H9 (cell line): ENCODE data around the gene PARP3. TPM values are rescaled to one million over a fixed set of nuclear protein-coding genes. Genes with fewer than 3 reads are reported as not detected.
"Not testable (repeated sequence)": the region's sequence is repeated elsewhere in the genome, so short reads cannot be mapped to it uniquely, and the experiment has no call there.

ENCODE experiments used
- DNase-seq: peaks from one replicate; pipeline ENCODE4 v3.0.0-alpha.2; 2017
- H2AFZ ChIP-seq: one replicate; pipeline ENCODE4 v1.6.1; 2013; ENCODE audit warnings: mild to moderate bottlenecking, low read length, control low read depth, moderate library complexity
- H2AK5ac ChIP-seq: 2 replicates; pipeline ENCODE4 v1.6.1; 2013; ENCODE audit warnings: low read length, control low read depth, mixed read lengths; ENCODE audit not compliant: insufficient read length
- H2BK120ac ChIP-seq: one replicate; pipeline ENCODE4 v1.6.1; 2013; ENCODE audit warnings: low read depth, mild to moderate bottlenecking, low read length, control low read depth, inconsistent platforms; ENCODE audit not compliant: poor library complexity, severe bottlenecking
- H2BK12ac ChIP-seq: 2 replicates; pipeline ENCODE4 v1.6.1; 2013; ENCODE audit warnings: low read length, control low read depth, mixed read lengths, low read depth; ENCODE audit not compliant: insufficient read length
- H2BK15ac ChIP-seq: 2 replicates; pipeline ENCODE4 v1.6.1; 2013; ENCODE audit warnings: low read depth, low read length, control low read depth
- H2BK20ac ChIP-seq: one replicate; pipeline ENCODE4 v1.6.1; 2013; ENCODE audit warnings: low read depth, mild to moderate bottlenecking, low read length, control low read depth, inconsistent platforms; ENCODE audit not compliant: poor library complexity, severe bottlenecking
- H2BK5ac ChIP-seq: 2 replicates; pipeline ENCODE4 v1.6.1; 2013; ENCODE audit warnings: low read length, control low read depth, mixed read lengths; ENCODE audit not compliant: insufficient read length
- H3K14ac ChIP-seq: 2 replicates; pipeline ENCODE4 v1.6.1; 2013; ENCODE audit warnings: low read length, control low read depth; ENCODE audit not compliant: insufficient read depth
- H3K18ac ChIP-seq: 2 replicates; pipeline ENCODE4 v1.6.1; 2013; ENCODE audit warnings: low read depth, mild to moderate bottlenecking, mixed read lengths, low read length, control low read depth; ENCODE audit not compliant: insufficient read length
- H3K23ac ChIP-seq: 2 replicates; pipeline ENCODE4 v1.6.1; 2013; ENCODE audit warnings: low read length, control low read depth, mixed read lengths, low read depth; ENCODE audit not compliant: insufficient read length
- H3K23me2 ChIP-seq: 2 replicates; pipeline ENCODE4 v1.6.1; 2013; ENCODE audit warnings: low read depth, mild to moderate bottlenecking, mixed read lengths, low read length, control low read depth; ENCODE audit not compliant: insufficient read length, poor library complexity, severe bottlenecking
- H3K27ac ChIP-seq: 2 replicates; pipeline ENCODE4 v1.5.1; 2013; ENCODE audit warnings: low read length, control low read depth, mixed read lengths, low read depth; ENCODE audit not compliant: insufficient read length
- H3K27me3 ChIP-seq: 2 replicates; pipeline ENCODE4 v1.6.1; 2013; ENCODE audit warnings: low read length, control low read depth, inconsistent platforms; ENCODE audit not compliant: insufficient read depth
- H3K4ac ChIP-seq: 2 replicates; pipeline ENCODE4 v1.6.1; 2013; ENCODE audit warnings: low read depth, mild to moderate bottlenecking, control low read depth, inconsistent platforms, low read length, moderate library complexity
- H3K4me1 ChIP-seq: 2 replicates; pipeline ENCODE4 v1.6.1; 2013; ENCODE audit warnings: low read length, control low read depth, inconsistent platforms; ENCODE audit not compliant: insufficient read depth
- H3K4me2 ChIP-seq: 2 replicates; pipeline ENCODE4 v1.6.1; 2013; ENCODE audit warnings: low read length, control low read depth, mixed read lengths; ENCODE audit not compliant: insufficient read length, insufficient read depth
- H3K56ac ChIP-seq: 2 replicates; pipeline ENCODE4 v1.6.1; 2013; ENCODE audit warnings: low read depth, mild to moderate bottlenecking, mixed read lengths, low read length, control low read depth; ENCODE audit not compliant: insufficient read length
- H3K79me1 ChIP-seq: 2 replicates; pipeline ENCODE4 v1.6.1; 2013; ENCODE audit warnings: low read depth, mild to moderate bottlenecking, moderate library complexity, low read length, control low read depth, inconsistent platforms; ENCODE audit not compliant: insufficient read depth, poor library complexity, severe bottlenecking
- H3K79me2 ChIP-seq: 2 replicates; pipeline ENCODE4 v1.6.1; 2013; ENCODE audit warnings: low read length, control low read depth, inconsistent platforms; ENCODE audit not compliant: insufficient read depth
- H3K9ac ChIP-seq: 2 replicates; pipeline ENCODE4 v1.6.1; 2013; ENCODE audit warnings: low read length, control low read depth, mixed read lengths; ENCODE audit not compliant: insufficient read length; ENCODE audit errors: extremely low read depth
- H3K9me3 ChIP-seq: one replicate; pipeline ENCODE4 v1.6.1; 2013; ENCODE audit warnings: low read depth, low read length, inconsistent platforms; ENCODE audit not compliant: control insufficient read depth
- H3T11ph ChIP-seq: one replicate; pipeline ENCODE4 v1.6.1; 2013; ENCODE audit warnings: mild to moderate bottlenecking, low read length, control low read depth, inconsistent platforms
- H4K20me1 ChIP-seq: one replicate; pipeline ENCODE4 v1.6.1; 2013; ENCODE audit not compliant: control insufficient read depth, insufficient read length, insufficient read depth
- H4K5ac ChIP-seq: 2 replicates; pipeline ENCODE4 v1.6.1; 2013; ENCODE audit warnings: low read depth, mild to moderate bottlenecking, mixed read lengths, low read length, control low read depth; ENCODE audit not compliant: insufficient read length
- H4K8ac ChIP-seq: replicated peaks from 2 replicates; pipeline ENCODE4 v1.6.1; 2013; ENCODE audit warnings: low read length, control low read depth, mixed read lengths, low read depth; ENCODE audit not compliant: insufficient read length
- H4K91ac ChIP-seq: 2 replicates; pipeline ENCODE4 v1.6.1; 2013; ENCODE audit warnings: low read depth, mild to moderate bottlenecking, moderate library complexity, mixed read lengths, low read length, control low read depth; ENCODE audit not compliant: insufficient read length
- H3K27ac Mint-ChIP-seq, 3 experiments: 2 replicates in 2 of 3; 3 replicates in 1 of 3; pipeline ENCODE4 v1.8.0; 2020 to 2021; ENCODE audit warnings: mixed read lengths in 3 of 3, mild to moderate bottlenecking in 1 of 3, moderate library complexity in 1 of 3
- H3K27me3 Mint-ChIP-seq: 2 replicates; pipeline ENCODE4 v1.8.0; 2021; ENCODE audit warnings: low read depth, mild to moderate bottlenecking, moderate library complexity, mixed read lengths
- H3K36me3 Mint-ChIP-seq, 3 experiments: 2 replicates in 2 of 3; 3 replicates in 1 of 3; pipeline ENCODE4 v1.8.0; 2020 to 2021; ENCODE audit warnings: low read depth in 3 of 3, mixed read lengths in 3 of 3; ENCODE audit not compliant: insufficient read depth in 1 of 3
- H3K4me1 Mint-ChIP-seq, 2 experiments: 2 replicates each; pipeline ENCODE4 v1.8.0; 2020; ENCODE audit warnings: mixed read lengths in 2 of 2
- H3K4me3 Mint-ChIP-seq, 2 experiments: 2 replicates in 1 of 2; 3 replicates in 1 of 2; pipeline ENCODE4 v1.8.0; 2020 to 2021; ENCODE audit warnings: mild to moderate bottlenecking in 2 of 2, mixed read lengths in 2 of 2, moderate library complexity in 1 of 2
- H3K9me3 Mint-ChIP-seq, 2 experiments: 2 replicates in 1 of 2; 3 replicates in 1 of 2; pipeline ENCODE4 v1.8.0; 2020; ENCODE audit warnings: mild to moderate bottlenecking in 2 of 2, mixed read lengths in 2 of 2, moderate library complexity in 1 of 2
- CTCF ChIP-seq: fragments of 200-600 bp; sonication (generic); conservative IDR thresholded peaks from 3 replicates; pipeline ENCODE4 v1.8.0; 2021; ENCODE audit warnings: antibody characterized with exemption, mild to moderate bottlenecking
- WGBS: extraction: QIAGEN DNeasy Blood & Tissue Kit; methylation state at CpG from one replicate; pipeline ENCODE4 v1.1.7; 2013; ENCODE audit warnings: missing lambda C conversion rate, low lambda C conversion rate, mixed read lengths; ENCODE audit not compliant: insufficient read length; ENCODE audit errors: extremely low coverage; 5-methylcytosine and 5-hydroxymethylcytosine counted together
- total RNA-seq: library from RNA; stranded (reverse); gene quantifications from 2 replicates; pipeline ENCODE4 v1.2.1, GENCODE V29; 2021

The PARP3 gene
- total RNA-seq, 1 experiment from 2014 or later = 1.3 TPM

DNA sequence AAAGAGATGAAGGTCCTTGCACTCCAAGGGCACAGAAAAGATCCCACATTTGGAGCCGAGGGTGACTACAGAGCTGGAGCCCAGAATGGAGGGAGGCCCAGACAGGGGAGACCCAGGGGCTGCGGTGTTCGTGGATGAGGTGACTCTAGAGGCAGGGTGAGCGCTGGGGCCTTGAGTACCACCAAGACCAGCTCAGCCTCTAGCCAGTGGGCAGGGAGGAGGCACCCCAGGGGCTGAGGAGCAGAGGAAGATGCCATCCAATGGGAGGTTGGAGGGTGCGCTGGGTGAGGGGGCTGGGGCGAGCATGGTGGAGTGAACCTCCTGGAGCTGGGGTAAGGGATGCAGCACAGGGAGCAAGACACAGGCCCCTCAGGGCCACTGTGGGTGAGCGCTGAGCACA is 13.7 kb upstream of the PARP3 start:
- Histone ChIP-seq H3K14ac (no peak overlapping the region), H2AFZ (no peak overlapping the region)

DNA sequence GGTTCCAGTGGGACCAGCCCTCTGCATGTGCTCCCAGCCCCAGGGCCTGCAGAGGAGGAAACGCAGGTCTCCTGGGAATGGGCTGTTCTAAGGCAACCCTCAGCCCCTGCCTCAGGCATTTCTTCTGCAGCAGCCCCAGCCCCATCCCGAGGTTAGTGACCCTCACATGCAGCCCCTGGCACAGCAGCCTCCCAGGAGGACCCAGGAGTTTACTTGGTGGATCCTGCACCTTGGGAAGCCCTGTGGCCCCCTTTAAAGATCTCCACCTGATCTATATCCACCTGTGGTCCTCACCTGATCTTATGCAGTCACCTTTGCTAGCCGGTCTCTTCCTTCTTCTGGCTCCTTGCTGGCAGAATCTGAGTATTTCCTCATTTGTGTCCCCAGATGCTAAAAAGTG is 13.2 kb upstream of the PARP3 start:
- not testable (repeated sequence) for H4K5ac ChIP-seq, H3K4me3 Mint-ChIP-seq, H3K18ac ChIP-seq, H3K56ac ChIP-seq, H2BK12ac ChIP-seq, H3T11ph ChIP-seq, H3K4ac ChIP-seq, H3K79me1 ChIP-seq, H3K9me3 Mint-ChIP-seq, H3K4me2 ChIP-seq, H3K23ac ChIP-seq, H3K9me3 ChIP-seq, H2AFZ ChIP-seq, H3K23me2 ChIP-seq, H3K9ac ChIP-seq, H2AK5ac ChIP-seq, H4K8ac ChIP-seq, H3K4me1 ChIP-seq, H3K27me3 Mint-ChIP-seq, DNase-seq, H3K4me1 Mint-ChIP-seq, H2BK20ac ChIP-seq, H2BK15ac ChIP-seq, H3K27ac Mint-ChIP-seq, H3K79me2 ChIP-seq, H3K14ac ChIP-seq, H4K20me1 ChIP-seq, H2BK5ac ChIP-seq, H3K27ac ChIP-seq, H3K27me3 ChIP-seq, H2BK120ac ChIP-seq, H4K91ac ChIP-seq
- H3K36me3 Mint-ChIP-seq = peaks cover 12 to 31% (median 15%) of the 10 kb centered on the region in 3 experiments; a peak in 6 of 7 replicates
- no CpG with 5 or more reads among the region's 3 CpGs for WGBS

More for the DNA sequence above, 13.7 kb upstream of the PARP3 start:
- Mint-ChIP-seq H3K4me3 (no peak overlapping the region), H3K27ac (no peak overlapping the region), H3K9me3 (no peaks in the 10 kb centered on the region), H3K36me3 (peaks cover 9 to 25% (median 9%) of the 10 kb centered on the region in 3 experiments; a peak in 6 of 7 replicates), H3K4me1 (no peaks in the 10 kb centered on the region), H3K27me3 (no peaks in the 10 kb centered on the region)
- no peak overlapping the region for H4K8ac ChIP-seq
- H3K27me3 ChIP-seq = no peaks in the 10 kb centered on the region
- no peak overlapping the region for H4K5ac ChIP-seq
- no peaks in the 10 kb centered on the region for H3K23me2 ChIP-seq
- H3K9ac ChIP-seq = no peak overlapping the region
- H3K27ac ChIP-seq = no peak overlapping the region
- no peaks in the 10 kb centered on the region for H4K20me1 ChIP-seq
- no peak overlapping the region for H3K4me2 ChIP-seq
- H3K4me1 ChIP-seq = no peaks in the 10 kb centered on the region
- no peak overlapping the region for H3K18ac ChIP-seq
- H2BK120ac ChIP-seq = no peak overlapping the region
- H3K56ac ChIP-seq = no peak overlapping the region
- H2BK5ac ChIP-seq = no peak overlapping the region
- H3K23ac ChIP-seq = no peak overlapping the region
- no peaks in the 10 kb centered on the region for H3K9me3 ChIP-seq
- no peak overlapping the region for H2BK20ac ChIP-seq
- no peaks in the 10 kb centered on the region for H3K79me2 ChIP-seq
- H2AK5ac ChIP-seq = no peak overlapping the region
- no peak overlapping the region for H2BK12ac ChIP-seq
- TF ChIP-seq CTCF = no peak
- H4K91ac ChIP-seq = no peak overlapping the region
- no peak overlapping the region for H3K4ac ChIP-seq
- DNase-seq = no peak
- H3T11ph ChIP-seq = no peak overlapping the region
- no peak overlapping the region for H2BK15ac ChIP-seq
- no peaks in the 10 kb centered on the region for H3K79me1 ChIP-seq
- no CpG with 5 or more reads among the region's 7 CpGs for WGBS
